Measurements from ENCODE around the gene MCOLN2.
"Not testable (repeated sequence)": the region's sequence is repeated elsewhere in the genome, so short reads cannot be mapped to it uniquely, and the experiment has no call there.

MCOLN2 gene
- total RNA-seq: 24.9 to 54.9 (median 38.4) reads per million in 4 donors

DNA sequence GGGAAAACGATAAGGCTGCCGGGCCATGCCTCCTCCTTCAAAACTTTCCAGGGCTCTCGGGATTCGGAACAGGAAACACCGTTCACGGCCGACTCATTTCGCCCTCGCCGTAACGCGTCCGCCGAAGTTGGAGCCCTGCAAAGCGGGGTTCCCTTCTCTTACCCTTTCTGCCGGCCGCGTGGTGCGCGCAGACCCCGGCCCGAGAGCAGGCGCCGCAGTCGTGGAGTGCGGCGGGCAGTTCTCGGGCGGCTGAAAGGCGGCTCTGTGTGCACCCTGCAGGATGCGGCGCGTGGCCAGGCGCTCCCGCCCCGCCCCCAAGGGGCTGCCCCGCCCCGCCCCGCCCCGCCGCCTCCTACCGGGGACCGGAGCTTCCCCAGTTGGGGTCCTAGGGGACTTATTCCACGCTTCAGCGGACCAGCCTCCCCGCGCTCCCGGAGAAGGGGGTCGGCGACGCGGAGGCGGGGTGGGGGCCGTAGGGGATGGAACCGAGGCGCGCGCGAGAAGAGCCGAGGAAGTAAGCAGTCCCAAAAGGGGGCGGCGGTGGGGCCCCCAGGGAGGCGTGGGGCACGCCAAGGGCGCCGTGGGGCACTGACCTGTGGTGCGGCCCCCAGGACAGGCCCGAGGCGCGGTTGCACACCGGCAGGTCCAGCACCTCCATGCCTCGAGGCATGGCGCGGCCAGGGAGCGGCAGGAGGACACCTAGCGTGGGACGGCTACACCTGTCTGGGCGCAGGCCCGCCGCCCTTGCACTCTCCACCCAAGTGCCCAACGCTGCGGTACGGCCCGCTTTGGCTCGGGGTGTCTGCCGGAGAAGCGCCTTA is at the start of gene MCOLN2:
TSS of gene MCOLN2 (minus strand) at position 268 of the 821 bp plus-strand sequence. CDS start at position 27, 241 bp downstream.
- DNase-seq: peak; percentile 34 to 60 (median 45)

DNA sequence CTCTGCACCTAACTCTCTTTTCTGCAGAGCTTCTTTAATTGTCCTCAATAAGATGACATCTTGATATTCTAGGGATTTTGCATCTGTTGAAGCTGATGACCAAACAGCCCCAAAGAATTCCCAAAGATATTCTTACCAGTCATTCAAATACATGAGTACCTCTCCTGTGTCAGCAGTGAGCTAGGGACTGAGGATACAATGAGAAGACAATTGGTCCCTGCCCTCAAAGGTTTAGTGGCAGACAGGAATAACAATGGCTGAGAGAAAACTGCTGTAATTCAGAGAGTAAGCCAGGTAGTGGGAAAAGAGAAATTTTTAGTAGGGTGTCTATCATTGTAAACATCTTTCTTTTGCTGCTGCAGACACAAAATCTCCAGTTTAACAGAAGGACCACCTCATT is 45.5 kb upstream of the MCOLN2 start:
- DNase-seq: no peak

DNA sequence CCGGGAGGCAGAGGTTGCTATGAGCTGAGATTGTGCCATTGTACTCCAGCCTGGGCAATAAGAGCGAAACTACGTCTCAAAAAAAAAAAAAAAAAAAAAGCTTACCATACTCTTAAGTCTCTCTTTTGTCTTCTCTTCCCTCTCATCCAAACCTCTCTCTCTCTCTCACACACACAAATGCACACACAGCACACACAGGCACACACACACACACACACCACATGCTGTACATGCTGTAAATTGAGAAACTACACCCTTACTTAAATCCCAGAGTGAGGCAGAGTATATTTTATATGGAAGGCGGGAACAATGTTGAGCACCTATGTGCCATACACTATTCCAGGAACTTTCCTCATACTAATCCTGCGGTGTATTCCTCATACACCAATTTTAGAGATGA is 44.9 kb upstream of the MCOLN2 start:
- no peak for DNase-seq

DNA sequence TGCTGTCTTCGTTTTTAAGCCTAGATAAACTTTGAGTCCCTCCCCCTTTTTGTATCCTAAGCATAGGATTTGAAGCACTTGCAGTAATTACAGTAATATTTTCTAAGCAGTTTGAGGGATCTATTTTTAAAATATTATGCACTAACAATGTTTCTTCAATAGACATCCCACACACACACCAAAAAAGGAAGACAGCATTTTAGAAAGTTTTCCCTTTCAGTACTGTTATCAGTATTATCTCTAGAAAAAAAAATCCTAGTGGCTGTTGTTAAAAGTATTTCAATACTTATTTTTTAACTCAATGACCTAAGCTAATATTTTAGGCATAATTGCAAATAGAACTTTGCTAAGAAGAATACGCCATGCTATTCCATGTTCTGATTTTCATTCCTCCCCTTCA is 36.3 kb upstream of the MCOLN2 start:
- no peak for DNase-seq

DNA sequence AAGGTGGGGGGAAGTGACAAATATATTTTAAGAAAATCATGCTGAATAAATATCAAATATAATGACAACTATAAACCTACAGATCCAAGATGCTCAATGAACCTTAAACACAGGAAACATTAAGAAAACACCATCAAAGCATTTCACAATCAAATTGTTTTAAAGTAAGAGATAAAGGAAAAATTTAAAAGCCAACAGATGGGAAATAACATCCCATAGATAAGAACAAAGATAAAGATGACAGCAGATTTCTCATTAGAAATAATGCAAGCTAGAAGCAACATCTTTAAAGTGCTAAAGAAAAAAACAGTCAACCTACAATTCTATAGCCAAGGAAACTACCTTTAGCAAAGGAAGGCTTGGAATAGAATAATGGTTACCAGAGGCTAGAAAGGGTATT is 33.6 kb upstream of the MCOLN2 start:
- no peak for DNase-seq

DNA sequence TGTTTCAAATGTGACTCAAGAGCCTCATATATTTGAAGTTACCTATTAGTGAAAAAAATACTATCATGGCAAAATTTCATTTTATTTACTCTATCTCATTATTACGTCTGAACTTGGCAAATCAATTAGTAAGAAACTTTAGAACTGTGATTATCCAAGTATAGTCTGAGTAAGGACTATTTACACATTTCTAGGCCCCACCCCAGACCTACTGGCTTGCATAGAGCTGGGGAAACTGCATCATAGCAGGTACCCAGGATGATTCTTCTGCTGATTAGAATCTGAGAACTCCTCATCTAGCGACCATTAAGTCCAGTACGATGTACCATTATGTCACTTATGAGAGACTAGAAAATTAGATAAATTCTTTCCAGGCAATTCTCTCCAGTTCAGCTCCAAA is 31.2 kb upstream of the MCOLN2 start:
- no peak for DNase-seq

DNA sequence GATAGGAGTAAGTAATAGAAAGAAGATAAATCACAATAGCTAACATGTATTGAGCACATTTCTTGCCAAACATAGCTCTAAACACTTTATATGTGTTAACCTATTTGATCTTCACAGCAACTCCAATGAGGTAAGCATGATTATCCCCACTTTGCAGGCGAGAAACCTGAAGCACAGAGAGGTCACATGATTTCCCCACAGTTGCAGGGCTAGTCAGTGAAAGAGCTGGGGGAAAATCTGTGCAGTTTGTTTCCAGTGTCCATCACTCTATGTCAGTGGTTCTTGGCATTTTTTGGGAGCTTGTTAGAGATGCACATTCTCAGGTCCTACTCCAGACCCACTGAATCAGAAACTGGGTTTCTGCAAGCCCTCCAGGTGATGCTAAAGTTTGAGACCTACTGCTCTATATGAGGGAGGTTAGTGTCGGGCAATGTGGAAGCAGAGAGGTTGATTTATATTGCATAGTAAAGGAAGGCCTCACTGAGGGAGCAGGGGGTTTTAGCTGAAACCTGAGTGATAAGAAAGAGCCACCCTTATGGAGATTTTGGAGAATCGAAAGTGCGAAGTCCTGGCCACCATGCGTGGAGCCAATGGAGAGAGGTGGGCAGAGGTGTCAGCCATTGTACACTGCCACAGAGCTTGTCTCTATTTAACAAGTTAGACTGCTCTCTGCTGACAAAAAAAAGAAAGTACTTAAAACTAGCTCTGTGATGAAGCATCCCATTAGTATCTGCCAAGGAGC is 30.5 kb upstream of the MCOLN2 start:
- peak in 1 of 5 donors; percentile 39 for DNase-seq

DNA sequence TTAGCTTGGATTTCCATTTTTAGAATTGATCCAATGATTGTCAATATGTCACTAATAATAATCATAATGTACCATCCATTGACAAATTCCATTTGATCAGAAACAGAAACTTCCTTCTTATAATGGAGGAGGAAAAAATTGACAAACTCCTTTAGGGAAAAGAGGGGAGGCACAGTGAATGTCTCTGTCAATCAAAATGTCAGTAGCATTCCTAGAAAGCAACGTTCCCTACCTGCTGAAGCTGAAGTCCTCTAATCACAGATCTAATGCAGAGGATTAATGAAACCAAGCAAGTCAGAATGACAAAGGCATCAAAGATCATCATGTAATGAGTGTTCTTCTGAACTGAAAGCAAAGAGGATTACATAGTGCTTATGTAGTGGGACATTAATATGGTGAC is 29.0 kb upstream of the MCOLN2 start:
- DNase-seq: no peak

DNA sequence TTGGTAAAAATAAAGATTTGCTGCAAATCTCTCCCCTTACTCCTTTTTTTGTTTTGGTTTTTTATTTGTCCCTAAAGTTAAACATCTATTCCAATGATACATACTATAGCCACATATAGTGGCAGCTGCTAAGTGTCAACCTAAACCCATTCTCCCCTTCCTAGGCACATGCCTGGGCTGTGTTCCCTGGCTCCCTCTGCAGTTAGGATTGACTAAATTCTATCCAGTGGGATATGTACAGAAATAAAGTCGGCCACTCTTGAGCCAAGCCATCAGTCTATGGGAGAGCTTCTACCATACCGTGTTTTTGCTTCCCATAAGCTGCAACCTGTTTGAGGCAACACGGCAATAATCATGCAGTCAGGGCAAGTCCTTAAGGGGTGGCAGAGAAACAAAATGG is 27.8 kb upstream of the MCOLN2 start:
- no peak for DNase-seq

DNA sequence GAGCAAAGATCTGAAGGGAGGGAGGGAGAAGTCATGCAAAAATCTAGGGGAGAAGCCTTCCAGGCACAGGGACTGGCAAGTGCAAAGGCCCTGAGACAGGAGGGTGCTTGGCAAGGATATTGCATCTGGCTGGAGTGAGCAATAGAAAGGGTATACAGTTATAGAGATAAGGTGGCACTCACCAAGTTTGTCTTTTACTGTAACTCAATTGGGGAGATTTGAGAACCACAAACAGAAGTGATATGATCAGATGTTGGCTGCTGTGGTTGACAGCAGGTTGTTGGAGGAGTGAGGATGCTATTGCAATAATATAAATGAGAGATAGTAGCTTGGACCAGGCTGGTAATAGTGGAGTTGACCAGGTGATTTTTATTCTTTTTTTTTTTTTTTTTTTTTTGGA is 25.8 kb upstream of the MCOLN2 start:
- DNase-seq: peak in 1 of 5 donors; percentile 29

DNA sequence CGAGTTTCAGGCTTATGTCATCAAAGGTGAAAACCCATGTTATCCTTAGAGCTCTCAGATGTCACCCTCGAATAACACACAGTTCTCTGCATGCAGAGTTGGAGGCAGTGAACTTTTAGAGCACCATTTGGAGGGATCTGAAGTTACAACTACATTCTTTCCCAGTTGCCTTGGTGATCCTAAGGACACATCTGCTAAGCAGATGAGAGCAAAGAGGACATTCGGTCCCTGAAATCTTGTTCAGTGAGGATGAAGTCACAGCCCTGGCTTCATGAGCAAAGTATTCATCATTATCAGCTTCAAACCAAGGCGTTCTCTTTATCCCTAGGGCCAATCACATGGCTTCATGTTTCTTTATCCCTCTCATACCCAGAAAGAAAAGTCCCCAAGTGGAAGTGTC is 23.1 kb upstream of the MCOLN2 start:
- no peak for DNase-seq

DNA sequence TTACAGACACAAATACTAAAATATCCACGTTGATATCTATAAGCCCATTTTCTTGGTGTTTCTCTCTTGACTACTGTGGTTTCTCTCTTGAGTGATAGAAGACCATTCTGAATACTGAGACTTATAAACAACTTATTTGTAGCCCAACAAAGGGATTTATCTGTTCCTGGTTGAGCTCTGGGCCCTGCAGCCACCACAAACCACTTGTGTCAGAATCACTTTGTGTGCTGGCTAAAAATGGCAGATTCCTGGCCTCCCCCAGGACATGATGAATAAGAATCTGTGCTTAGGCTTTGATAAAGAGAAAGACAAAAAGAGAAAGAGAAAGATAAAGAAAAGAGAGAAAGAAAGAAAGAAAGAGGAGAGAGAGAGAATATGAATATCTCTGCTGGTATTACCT is 18.9 kb upstream of the MCOLN2 start:
- no peak for DNase-seq

DNA sequence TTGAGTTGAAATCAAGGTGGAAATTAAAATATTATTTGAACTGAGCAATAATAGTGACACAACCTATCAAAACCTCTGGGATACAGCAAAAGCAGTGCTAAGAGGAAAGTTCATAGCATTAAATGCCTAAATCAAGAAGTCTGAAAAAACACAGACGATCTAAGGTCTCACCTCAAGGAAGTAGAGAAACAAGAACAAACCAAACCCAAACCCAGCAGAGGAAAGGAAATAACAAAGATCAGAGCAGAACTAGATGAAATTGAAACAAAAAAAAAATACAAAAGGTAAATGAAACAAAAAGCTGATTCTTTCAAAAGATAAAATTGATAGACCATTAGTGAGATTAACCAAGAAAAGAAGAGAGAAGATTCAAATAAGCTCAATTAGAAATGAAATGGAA is 8.7 kb upstream of the MCOLN2 start:
- DNase-seq: not testable (repeated sequence)

DNA sequence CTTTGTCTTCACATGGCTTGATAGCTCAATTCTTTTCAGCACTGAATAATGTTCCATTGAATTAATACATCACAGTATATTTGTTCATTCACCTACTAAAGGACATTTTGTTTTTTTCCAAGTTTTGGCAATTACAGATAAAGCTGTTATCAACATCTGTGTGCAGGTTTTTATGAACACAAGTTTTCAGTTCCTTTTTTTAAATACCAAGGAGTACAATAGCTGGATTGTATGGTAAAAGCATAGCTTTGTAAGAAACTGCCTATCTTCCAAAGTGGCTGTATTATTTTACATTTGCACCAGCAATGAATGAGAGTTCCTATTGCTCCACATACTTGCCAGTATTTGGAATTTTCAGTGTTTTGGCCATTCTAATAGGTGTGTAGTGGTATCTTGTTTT is 4.8 kb upstream of the MCOLN2 start:
- DNase-seq: no peak

DNA sequence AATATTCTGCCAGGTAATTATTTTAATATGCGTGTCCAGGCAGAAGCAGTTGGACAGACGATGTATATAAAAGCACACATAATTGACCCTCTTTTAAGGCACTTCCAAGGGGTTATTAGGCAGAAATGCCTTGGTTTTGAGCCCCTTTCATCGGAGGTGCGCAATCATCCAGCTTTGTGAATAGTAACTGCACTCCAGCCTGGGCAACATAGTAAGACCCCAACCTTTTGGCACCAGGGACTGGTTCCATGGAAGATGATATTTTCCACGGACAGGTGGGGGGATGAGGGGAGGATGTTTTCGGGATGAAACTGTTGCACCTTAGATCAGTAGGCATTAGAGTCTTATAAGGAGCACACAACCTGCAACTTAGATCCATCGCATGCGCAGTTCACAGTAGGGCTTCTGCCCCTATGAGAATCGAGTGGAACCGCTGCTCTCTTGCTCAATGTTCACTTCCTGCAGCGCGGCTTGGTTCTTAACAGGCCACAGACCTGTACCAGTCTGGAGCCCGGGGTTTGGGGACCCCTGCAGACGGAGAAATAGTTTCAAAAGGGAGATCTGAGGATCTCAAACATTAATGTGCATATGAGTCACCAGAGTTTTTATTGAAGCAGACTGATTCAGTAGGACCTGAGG is 1.8 kb upstream of the MCOLN2 start:
- DNase-seq: peak in 4 of 5 donors; percentile 12 to 75 (median 42)

DNA sequence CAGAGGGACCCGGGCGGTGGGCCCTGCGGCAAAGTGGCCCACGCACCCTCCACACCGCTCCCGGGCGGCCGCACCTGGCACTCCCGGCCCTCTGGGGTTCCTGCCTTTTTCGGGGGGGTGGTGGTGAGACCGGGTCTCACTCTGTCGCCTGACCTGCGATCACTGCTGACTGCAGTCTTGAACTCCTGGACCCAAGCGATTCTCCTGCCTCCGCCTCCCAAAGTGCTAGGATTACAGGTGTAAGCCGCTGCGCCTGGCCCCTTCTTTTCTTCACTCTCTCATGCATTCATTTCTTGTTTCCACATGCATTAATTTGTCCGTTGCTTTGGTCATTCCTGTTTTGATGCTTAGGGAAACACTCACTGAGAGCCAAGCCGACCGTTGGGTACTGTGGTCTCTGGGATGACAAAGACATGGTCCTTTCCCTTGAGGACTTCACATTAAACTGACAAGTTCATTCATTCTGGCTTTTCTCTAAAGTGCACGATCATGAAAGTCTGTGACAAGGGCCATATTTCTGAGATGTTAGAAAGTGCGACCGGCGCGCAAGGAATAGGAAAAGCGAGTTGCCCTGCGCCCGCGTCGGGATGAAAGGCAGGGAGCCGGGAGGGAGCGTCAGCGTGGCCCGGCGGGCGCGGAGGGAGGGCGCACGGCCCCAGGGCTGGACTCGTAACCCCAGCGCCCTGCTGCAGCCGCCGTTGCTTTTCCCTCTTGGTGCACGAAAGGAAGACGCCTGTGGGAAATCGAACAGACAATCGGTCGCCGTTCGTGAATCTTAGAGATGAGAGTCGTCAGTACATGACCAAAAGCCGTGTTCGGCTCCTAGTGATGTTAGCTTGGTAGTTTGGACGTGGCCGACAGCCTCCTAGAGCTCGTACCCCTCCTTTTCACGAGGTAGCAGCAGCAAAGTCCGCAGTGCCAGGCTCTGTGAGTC is 1.0 kb upstream of the MCOLN2 start:
- DNase-seq: no peak

DNA sequence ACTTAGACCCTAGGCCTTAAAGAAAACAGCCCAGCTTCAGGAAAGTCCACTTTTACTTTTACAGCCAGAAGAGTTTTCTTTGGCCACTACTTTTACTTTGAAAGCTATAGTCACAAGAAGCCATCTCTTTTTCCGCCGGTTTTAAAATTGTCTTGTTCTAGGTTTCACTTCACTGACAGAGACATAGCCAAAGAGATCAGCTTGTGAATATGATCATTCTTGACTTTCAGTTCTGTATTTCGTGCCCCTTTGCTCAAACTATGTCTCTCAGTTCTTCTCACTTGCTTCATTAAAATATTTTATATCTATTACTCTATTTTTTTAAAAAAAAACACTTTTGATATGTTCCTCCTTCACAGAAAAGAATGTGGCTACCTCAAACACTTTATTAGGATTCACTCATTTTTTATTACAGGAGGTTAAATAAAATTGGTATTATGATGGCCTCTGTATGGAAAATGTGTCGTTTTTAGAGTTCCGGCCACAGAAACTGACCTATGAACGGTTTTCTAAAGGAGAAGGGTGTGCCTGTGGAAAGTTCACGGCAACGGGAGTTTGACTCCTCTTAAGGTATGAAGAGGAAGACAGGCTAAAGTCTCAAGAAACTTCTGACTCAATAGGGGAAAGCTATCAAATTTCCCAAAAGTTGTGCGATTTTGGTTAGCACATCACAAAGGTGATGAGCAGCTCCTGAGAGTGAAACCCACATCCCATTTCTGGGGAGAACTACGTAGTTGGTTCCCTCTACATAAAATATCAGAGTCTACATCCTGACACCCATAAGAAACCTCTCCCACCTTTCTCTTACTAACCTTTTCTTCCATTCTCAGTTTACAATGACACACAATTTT is 1.2 kb downstream of the MCOLN2 start:
- peak in 1 of 5 donors; percentile 52 for DNase-seq

DNA sequence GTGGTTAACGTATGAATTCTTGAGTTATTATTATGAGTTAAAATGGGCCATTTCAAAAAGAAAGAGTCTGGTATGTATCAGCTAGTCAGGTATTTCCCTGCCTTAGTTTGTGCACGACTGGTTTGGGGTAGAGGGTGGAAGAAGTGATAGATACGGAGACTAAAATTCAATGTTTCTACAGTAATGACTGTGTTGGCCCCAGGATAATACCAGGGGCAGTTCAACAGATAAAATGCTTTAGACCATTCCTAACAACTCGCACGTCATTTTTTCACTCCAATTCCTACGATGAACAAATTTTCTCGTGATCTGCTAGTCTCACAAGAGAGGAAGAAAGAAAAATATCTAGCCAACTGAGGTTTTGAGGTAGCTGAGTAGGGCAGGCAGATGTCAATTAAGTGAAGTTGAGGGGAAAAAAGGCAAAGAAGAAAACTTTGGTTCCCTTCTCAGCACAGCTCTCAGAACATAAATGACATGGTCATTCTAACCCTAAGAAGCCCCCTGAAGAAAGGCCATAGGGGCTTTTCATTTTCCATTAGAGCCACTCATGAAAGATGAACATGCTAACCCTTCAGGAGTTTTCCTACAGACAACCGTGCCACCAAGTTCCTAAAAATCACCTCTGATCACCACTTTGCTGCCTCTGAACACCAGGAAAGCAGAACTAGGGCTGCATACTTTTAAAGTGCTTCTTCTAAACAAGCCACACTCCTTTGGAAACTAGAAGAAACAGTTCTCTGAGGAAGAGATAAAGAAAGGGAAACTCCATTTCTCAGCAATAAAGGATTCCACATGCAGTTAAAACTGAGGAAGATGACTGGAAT is 5.6 kb downstream of the MCOLN2 start:
- no peak for DNase-seq

DNA sequence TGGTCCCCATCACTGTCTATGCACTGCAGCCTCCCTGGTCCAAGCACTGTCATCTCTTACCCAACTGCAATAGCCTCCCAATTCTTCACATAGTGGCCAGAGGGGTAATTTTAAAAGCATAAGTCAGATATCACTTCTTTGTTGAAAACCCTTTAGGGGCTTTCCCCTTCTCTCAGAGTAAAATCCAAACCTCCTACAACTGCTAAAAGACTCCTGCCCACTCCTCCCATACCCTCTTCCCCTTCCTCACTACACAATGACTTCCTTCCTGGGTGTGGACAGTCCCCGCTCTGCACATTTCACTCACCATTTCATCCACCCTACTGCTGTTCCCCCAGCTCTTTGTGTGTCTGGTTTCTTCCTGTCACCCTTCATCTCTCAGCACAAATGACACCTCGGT is 8.3 kb downstream of the MCOLN2 start:
- DNase-seq: peak in 1 of 5 donors; percentile 66

DNA sequence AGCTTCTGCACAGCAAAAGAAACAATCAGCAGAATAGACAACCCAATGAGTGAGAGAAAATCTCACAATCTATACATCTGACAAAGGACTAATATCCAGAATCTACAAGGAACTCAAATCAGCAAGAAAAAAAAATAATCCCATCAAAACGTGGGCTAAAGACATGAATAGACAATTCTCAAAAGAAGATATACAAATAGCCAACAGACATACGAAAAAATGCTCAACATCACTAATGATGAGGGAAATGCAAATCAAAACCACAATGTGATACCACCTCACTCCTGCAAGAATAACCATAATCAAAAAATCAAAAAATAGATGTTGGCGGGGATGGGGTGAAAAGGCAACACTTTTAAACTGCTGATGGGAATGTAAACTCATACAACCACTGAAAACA is 10.4 kb downstream of the MCOLN2 start:
- DNase-seq: not testable (repeated sequence)

DNA sequence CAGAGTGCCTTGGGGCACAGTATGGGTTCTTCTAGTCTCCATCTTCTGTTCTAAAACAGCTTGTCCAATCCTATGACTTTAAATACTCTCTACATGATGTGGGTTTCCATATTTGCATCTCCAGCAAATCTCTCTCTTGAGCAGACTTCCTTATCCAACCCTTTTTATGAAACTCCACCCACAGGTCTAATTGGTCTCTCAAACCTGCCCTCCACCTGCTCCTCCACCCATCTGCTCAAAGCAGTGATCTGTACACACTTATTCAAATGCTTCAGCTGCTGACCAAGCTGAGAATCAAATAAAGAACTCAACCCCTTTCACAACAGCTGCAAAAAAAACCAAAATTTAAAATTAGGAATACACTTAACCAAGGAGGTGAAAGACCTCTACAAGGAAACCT is 11.5 kb downstream of the MCOLN2 start:
- no peak for DNase-seq
